ENCODE data around the gene IGF2BP2. TPM values are rescaled to one million over a fixed set of nuclear protein-coding genes. Genes with fewer than 3 reads are reported as not detected.

IGF2BP2 gene
- total and polyA plus RNA-seq, 2 of the 8 experiments (the other 6 are each of a cell fraction or from before 2014, with no cell fraction given) = 7.4 to 121 TPM

GRCh38 chr3:185807445-185808068 lies 17.3 kb downstream of the IGF2BP2 start:
- H3K18ac ChIP-seq (ENCODE audit: extremely low read depth, low read length) = no peak overlapping the region
- peak; percentile 92 for FAIRE-seq
- peaks cover 2 to 3% of the 10 kb centered on the region in 2 experiments for H4K20me1 ChIP-seq (replicated peaks in 1 of 2; ENCODE audit: control insufficient read depth in 1 of 2, insufficient read depth in 2 of 2, low read length in 2 of 2)
- H3K23ac ChIP-seq (ENCODE audit: insufficient read length) = no peak overlapping the region
- ChIA-PET POLR2A (ENCODE audit: partially characterized antibody) (interaction anchor here (0.7 to 1.6 kb wide), 6 partner anchors 9 to 27 kb away, joined by 3 to 9 read pairs (median 4); partner anchors contain the start of gene IGF2BP2), CTCF (ENCODE audit: partially characterized antibody) (interaction anchor here (0.8 to 1.4 kb wide), 4 partner anchors 11 to 73 kb away, joined by 3 to 4 read pairs (median 4); no protein-coding TSS in a partner anchor)
- no peak overlapping the region for H3K9ac ChIP-seq (replicated peaks in 1 of 4; ENCODE audit: extremely low read depth in 1 of 4, low read depth in 3 of 4, low read length in 3 of 4)
- H2BK15ac ChIP-seq (ENCODE audit: low read length) = no peak overlapping the region
- H3K27me3 ChIP-seq (replicated peaks in 1 of 4; ENCODE audit: control insufficient read depth in 3 of 4, extremely low read depth in 1 of 4, insufficient read depth in 3 of 4, low read length in 3 of 4) = no peaks in the 10 kb centered on the region
- H2AK5ac ChIP-seq (ENCODE audit: low read depth, low read length) = no peak overlapping the region
- no peaks in the 10 kb centered on the region for H3K23me2 ChIP-seq (ENCODE audit: low read depth, low read length)
- DNase-seq (ENCODE audit: low read depth in 1 of 2, low spot score in 2 of 2) = peak in 1 of 2 experiments; percentile 88
- peaks cover 3 to 14% (median 8%) of the 10 kb centered on the region in 4 experiments; a peak in 6 of 7 replicates for H3K4me1 ChIP-seq (replicated peaks in 1 of 4; ENCODE audit: control insufficient read depth in 3 of 4, insufficient read depth in 4 of 4, low read length in 3 of 4)
- no peak overlapping the region for H3K27ac ChIP-seq (ENCODE audit: low read depth, low read length)
- H3K4me2 ChIP-seq (ENCODE audit: insufficient read depth in 1 of 2, low read depth in 2 of 2, low read length in 2 of 2) = no peak overlapping the region
- H3K79me1 ChIP-seq (ENCODE audit: low read depth, low read length) = peaks cover 3% of the 10 kb centered on the region; the same call in 1 of the 2 replicates
- H3K9me3 ChIP-seq (ENCODE audit: insufficient read depth in 2 of 2, low read depth in 1 of 2, low read length in 1 of 2) = peaks cover 0 to 4% of the 10 kb centered on the region in 2 experiments; a peak in 1 of 4 replicates
- 82% methylated on average over 3 of the region's 3 CpGs; no CpG with 5 or more reads in 1 of the 2 experiments for WGBS, 2 experiments (ENCODE audit: extremely low coverage in 1 of 2, insufficient coverage in 1 of 2, insufficient read length in 1 of 2, insufficient replicate concordance in 2 of 2, low coverage in 1 of 2, low lambda C conversion rate in 2 of 2, missing lambda C conversion rate in 1 of 2)
- H2BK12ac ChIP-seq (ENCODE audit: low read depth, low read length) = no peak overlapping the region
- H3K14ac ChIP-seq (ENCODE audit: insufficient read length) = no peak overlapping the region
- H3K4me3 ChIP-seq (ENCODE audit: extremely low read depth in 1 of 4, insufficient read depth in 2 of 4, low read depth in 3 of 4, low read length in 4 of 4) = no peak overlapping the region
- H2BK20ac ChIP-seq (ENCODE audit: low read length) = no peak overlapping the region; the same call in 1 of the 2 replicates
- no peak overlapping the region for H4K8ac ChIP-seq (ENCODE audit: extremely low read depth, insufficient read depth, low read length)
- H2AFZ ChIP-seq (ENCODE audit: low read length) = no peak overlapping the region
- no peak overlapping the region for H2BK120ac ChIP-seq (replicated peaks; ENCODE audit: low read depth, low read length)
- H2BK5ac ChIP-seq (ENCODE audit: low read depth, low read length) = 0 out of 2 replicates have a peak overlapping the region, but pooled peaks have one; percentile 41
- peaks cover 29 to 99% of the 10 kb centered on the region in 2 experiments for H3K79me2 ChIP-seq (ENCODE audit: control insufficient read depth in 1 of 2, insufficient read depth in 2 of 2, low read length in 2 of 2)
- no peak overlapping the region for H3K56ac ChIP-seq (replicated peaks; ENCODE audit: insufficient read length, low read depth, low read length)
- no peak overlapping the region for H4K91ac ChIP-seq (replicated peaks; ENCODE audit: insufficient read length, low read length)
- H3K36me3 ChIP-seq (ENCODE audit: control insufficient read depth in 2 of 4, insufficient read depth in 4 of 4, low read length in 3 of 4) = peaks cover 0 to 5% (median 0%) of the 10 kb centered on the region in 4 experiments; a peak in 1 of 8 replicates
- H4K5ac ChIP-seq (ENCODE audit: insufficient read length, low read depth, low read length) = no peak overlapping the region
- H3K4ac ChIP-seq (replicated peaks; ENCODE audit: insufficient read length, low read depth, low read length) = no peak overlapping the region
- TF ChIP-seq CHD1 (IDR thresholded peaks at IDR 0.05; ENCODE audit: low read depth, low read length) (no peak), SP4 (IDR thresholded peaks at IDR 0.05; ENCODE audit: low read length) (no peak)

Measured in H1 (cell line).